ENCODE data around the gene TNFAIP2. TPM values are rescaled to one million over a fixed set of nuclear protein-coding genes. Genes with fewer than 3 reads are reported as not detected.
"Not testable (repeated sequence)": the region's sequence is repeated elsewhere in the genome, so short reads cannot be mapped to it uniquely, and the experiment has no call there.

Gene TNFAIP2
- total and polyA plus RNA-seq, 2 experiments from 2014 or later: 9.9 to 14.1 TPM

GRCh38 chr14:103169954-103170353 is 46.7 kb downstream of the TNFAIP2 start:
- Mint-ChIP-seq H3K9me3 (peaks cover 87% of the 10 kb centered on the region), H3K4me3 (no peak overlapping the region), H3K27ac (no peak overlapping the region), H3K36me3 (ENCODE audit: low read depth) (peaks cover 39% of the 10 kb centered on the region), H3K27me3 (ENCODE audit: insufficient read depth, low read depth, poor library complexity) (peaks cover 5% of the 10 kb centered on the region), H3K4me1 (no peaks in the 10 kb centered on the region; the same call in 2 of the 3 replicates)
- H3K4me2 ChIP-seq: no peak overlapping the region
- no peak overlapping the region for H3K27ac ChIP-seq (ENCODE audit: low read depth)
- H3K79me2 ChIP-seq (replicated peaks; ENCODE audit: insufficient read depth): no peaks in the 10 kb centered on the region
- H3K36me3 ChIP-seq (ENCODE audit: insufficient read depth): no peaks in the 10 kb centered on the region; the same call in 1 of the 2 replicates
- no peak overlapping the region for H2AFZ ChIP-seq
- H3K4me3 ChIP-seq: no peak overlapping the region
- H3F3A ChIP-seq (replicated peaks; ENCODE audit: low read depth): no peaks in the 10 kb centered on the region
- no peaks in the 10 kb centered on the region for H3K9me2 ChIP-seq (ENCODE audit: insufficient read depth)
- H3K27me3 ChIP-seq (ENCODE audit: insufficient read depth): no peaks in the 10 kb centered on the region
- TF ChIP-seq STAT1 (IDR thresholded peaks at IDR 0.05; ENCODE audit: unreplicated experiment): no peak
- TF ChIP-seq JUNB (IDR thresholded peaks at IDR 0.05; ENCODE audit: unreplicated experiment): no peak
- TF ChIP-seq, protein P1, sequence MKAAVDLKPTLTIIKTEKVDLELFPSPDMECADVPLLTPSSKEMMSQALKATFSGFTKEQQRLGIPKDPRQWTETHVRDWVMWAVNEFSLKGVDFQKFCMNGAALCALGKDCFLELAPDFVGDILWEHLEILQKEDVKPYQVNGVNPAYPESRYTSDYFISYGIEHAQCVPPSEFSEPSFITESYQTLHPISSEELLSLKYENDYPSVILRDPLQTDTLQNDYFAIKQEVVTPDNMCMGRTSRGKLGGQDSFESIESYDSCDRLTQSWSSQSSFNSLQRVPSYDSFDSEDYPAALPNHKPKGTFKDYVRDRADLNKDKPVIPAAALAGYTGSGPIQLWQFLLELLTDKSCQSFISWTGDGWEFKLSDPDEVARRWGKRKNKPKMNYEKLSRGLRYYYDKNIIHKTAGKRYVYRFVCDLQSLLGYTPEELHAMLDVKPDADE (IDR thresholded peaks at IDR 0.05): no peak
- TF ChIP-seq EZH2 (IDR thresholded peaks at IDR 0.05; ENCODE audit: low read depth, unreplicated experiment): no peak
- ATAC-seq: no peak
- H3K4me1 ChIP-seq (ENCODE audit: insufficient read depth): no peaks in the 10 kb centered on the region
- DNase-seq (ENCODE audit: low spot score): no peak
- H4K20me1 ChIP-seq (replicated peaks; ENCODE audit: insufficient read depth): no peaks in the 10 kb centered on the region

- not testable (repeated sequence) for H3K79me2 ChIP-seq (replicated peaks; ENCODE audit: insufficient read depth); H3K4me1 ChIP-seq (ENCODE audit: insufficient read depth); H3K27me3 ChIP-seq (ENCODE audit: insufficient read depth); H4K20me1 ChIP-seq (replicated peaks; ENCODE audit: insufficient read depth); H3K9me2 ChIP-seq (ENCODE audit: insufficient read depth); H3K4me3 ChIP-seq; H3K4me3 Mint-ChIP-seq; H3K27ac ChIP-seq (ENCODE audit: low read depth); H3F3A ChIP-seq (replicated peaks; ENCODE audit: low read depth); H3K4me1 Mint-ChIP-seq; H2AFZ ChIP-seq; DNase-seq (ENCODE audit: low spot score); H3K36me3 ChIP-seq (ENCODE audit: insufficient read depth); ATAC-seq; H3K27ac Mint-ChIP-seq; H3K27me3 Mint-ChIP-seq (ENCODE audit: insufficient read depth, low read depth, poor library complexity); H3K4me2 ChIP-seq
- Mint-ChIP-seq H3K9me3 (peaks cover 93% of the 10 kb centered on the region), H3K36me3 (ENCODE audit: low read depth) (peaks cover 41% of the 10 kb centered on the region)
Measured at GRCh38 chr14:103171206-103171605, 47.9 kb downstream of the TNFAIP2 start.

- Mint-ChIP-seq H3K27me3 (ENCODE audit: insufficient read depth, low read depth, poor library complexity) (peaks cover 5% of the 10 kb centered on the region), H3K9me3 (peaks cover 76% of the 10 kb centered on the region), H3K4me1 (no peaks in the 10 kb centered on the region), H3K27ac (no peak overlapping the region), H3K36me3 (ENCODE audit: low read depth) (peaks cover 34% of the 10 kb centered on the region), H3K4me3 (no peak overlapping the region)
- no peaks in the 10 kb centered on the region for H3K9me2 ChIP-seq (ENCODE audit: insufficient read depth)
- H3K36me3 ChIP-seq (ENCODE audit: insufficient read depth): no peaks in the 10 kb centered on the region; the same call in 1 of the 2 replicates
- no peaks in the 10 kb centered on the region for H3F3A ChIP-seq (replicated peaks; ENCODE audit: low read depth)
- DNase-seq (ENCODE audit: low spot score): no peak
- no peaks in the 10 kb centered on the region for H3K4me1 ChIP-seq (ENCODE audit: insufficient read depth)
- no peak overlapping the region for H3K4me2 ChIP-seq
- no peaks in the 10 kb centered on the region for H3K27me3 ChIP-seq (ENCODE audit: insufficient read depth)
- TF ChIP-seq JUNB (IDR thresholded peaks at IDR 0.05; ENCODE audit: unreplicated experiment): no peak
- H3K79me2 ChIP-seq (replicated peaks; ENCODE audit: insufficient read depth): no peaks in the 10 kb centered on the region
- H2AFZ ChIP-seq: no peak overlapping the region
- ATAC-seq: no peak
- no peaks in the 10 kb centered on the region for H4K20me1 ChIP-seq (replicated peaks; ENCODE audit: insufficient read depth)
- no peak overlapping the region for H3K27ac ChIP-seq (ENCODE audit: low read depth)
- no peak overlapping the region for H3K4me3 ChIP-seq
Measured at GRCh38 chr14:103172921-103173320, 49.7 kb downstream of the TNFAIP2 start.

- not testable (repeated sequence) for H3K36me3 ChIP-seq (ENCODE audit: insufficient read depth); ATAC-seq; H3K27ac Mint-ChIP-seq; DNase-seq (ENCODE audit: low spot score); H2AFZ ChIP-seq; H3K4me3 Mint-ChIP-seq; H4K20me1 ChIP-seq (replicated peaks; ENCODE audit: insufficient read depth); H3K27ac ChIP-seq (ENCODE audit: low read depth); H3K4me1 ChIP-seq (ENCODE audit: insufficient read depth); H3K4me1 Mint-ChIP-seq; H3K27me3 Mint-ChIP-seq (ENCODE audit: insufficient read depth, low read depth, poor library complexity); H3K27me3 ChIP-seq (ENCODE audit: insufficient read depth); H3K9me2 ChIP-seq (ENCODE audit: insufficient read depth); H3K79me2 ChIP-seq (replicated peaks; ENCODE audit: insufficient read depth); H3K4me2 ChIP-seq; H3K4me3 ChIP-seq; H3F3A ChIP-seq (replicated peaks; ENCODE audit: low read depth)
- H3K9me3 Mint-ChIP-seq: peaks cover 67% of the 10 kb centered on the region
- H3K36me3 Mint-ChIP-seq (ENCODE audit: low read depth): peaks cover 26% of the 10 kb centered on the region
Measured at GRCh38 chr14:103173887-103174286, 50.6 kb downstream of the TNFAIP2 start.

GRCh38 chr14:103176176-103176575 is 52.9 kb downstream of the TNFAIP2 start:
- not testable (repeated sequence) for H2AFZ ChIP-seq; H3K4me1 ChIP-seq (ENCODE audit: insufficient read depth); H3K4me1 Mint-ChIP-seq; H3K4me3 ChIP-seq; H3K27me3 Mint-ChIP-seq (ENCODE audit: insufficient read depth, low read depth, poor library complexity); H3K79me2 ChIP-seq (replicated peaks; ENCODE audit: insufficient read depth); DNase-seq (ENCODE audit: low spot score); ATAC-seq; H3K27ac Mint-ChIP-seq; H3K4me3 Mint-ChIP-seq; H3K4me2 ChIP-seq; H3F3A ChIP-seq (replicated peaks; ENCODE audit: low read depth); H3K27me3 ChIP-seq (ENCODE audit: insufficient read depth); H3K9me2 ChIP-seq (ENCODE audit: insufficient read depth); H3K27ac ChIP-seq (ENCODE audit: low read depth); H3K36me3 ChIP-seq (ENCODE audit: insufficient read depth); H4K20me1 ChIP-seq (replicated peaks; ENCODE audit: insufficient read depth)
- H3K36me3 Mint-ChIP-seq (ENCODE audit: low read depth): peaks cover 19% of the 10 kb centered on the region; the same call in 2 of the 3 replicates
- peaks cover 44% of the 10 kb centered on the region for H3K9me3 Mint-ChIP-seq

All from GM23338 (cell line).